ENCODE measurements around the gene FBN3. TPM values are rescaled to one million over a fixed set of nuclear protein-coding genes. Genes with fewer than 3 reads are reported as not detected.
"Not testable (repeated sequence)": the region's sequence is repeated elsewhere in the genome, so short reads cannot be mapped to it uniquely, and the experiment has no call there.

Gene FBN3
- total and polyA plus RNA-seq, 2 experiments from 2014 or later: 5.6 to 15.1 TPM

DNA sequence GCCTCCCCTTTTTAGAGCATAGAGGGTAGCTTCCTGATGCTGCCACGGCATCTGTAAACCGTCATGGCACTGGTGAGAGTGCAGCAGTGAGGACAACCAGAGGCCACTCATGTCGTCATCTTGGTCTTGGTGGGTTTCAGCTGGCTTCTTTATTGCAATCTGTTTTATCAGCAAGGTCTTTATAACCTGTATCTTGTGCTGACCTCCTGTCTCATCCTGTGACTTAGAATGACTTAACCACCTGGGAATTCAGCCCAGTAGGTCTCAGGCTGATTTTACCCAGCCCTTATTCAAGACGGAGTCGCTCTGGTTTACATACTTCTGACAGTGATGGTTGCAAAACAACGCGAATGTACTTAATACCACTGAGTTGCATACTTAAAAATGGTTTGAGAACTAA lies 14.4 kb upstream of the FBN3 start:
- no peaks in the 10 kb centered on the region for H3K4me1 ChIP-seq (ENCODE audit: low read depth)
- H3K27ac ChIP-seq: no peak overlapping the region
- H3K4me3 ChIP-seq: no peak overlapping the region
- no peaks in the 10 kb centered on the region for H3K27me3 ChIP-seq
- no peaks in the 10 kb centered on the region for H3K36me3 ChIP-seq
- TF ChIP-seq, protein P1, sequence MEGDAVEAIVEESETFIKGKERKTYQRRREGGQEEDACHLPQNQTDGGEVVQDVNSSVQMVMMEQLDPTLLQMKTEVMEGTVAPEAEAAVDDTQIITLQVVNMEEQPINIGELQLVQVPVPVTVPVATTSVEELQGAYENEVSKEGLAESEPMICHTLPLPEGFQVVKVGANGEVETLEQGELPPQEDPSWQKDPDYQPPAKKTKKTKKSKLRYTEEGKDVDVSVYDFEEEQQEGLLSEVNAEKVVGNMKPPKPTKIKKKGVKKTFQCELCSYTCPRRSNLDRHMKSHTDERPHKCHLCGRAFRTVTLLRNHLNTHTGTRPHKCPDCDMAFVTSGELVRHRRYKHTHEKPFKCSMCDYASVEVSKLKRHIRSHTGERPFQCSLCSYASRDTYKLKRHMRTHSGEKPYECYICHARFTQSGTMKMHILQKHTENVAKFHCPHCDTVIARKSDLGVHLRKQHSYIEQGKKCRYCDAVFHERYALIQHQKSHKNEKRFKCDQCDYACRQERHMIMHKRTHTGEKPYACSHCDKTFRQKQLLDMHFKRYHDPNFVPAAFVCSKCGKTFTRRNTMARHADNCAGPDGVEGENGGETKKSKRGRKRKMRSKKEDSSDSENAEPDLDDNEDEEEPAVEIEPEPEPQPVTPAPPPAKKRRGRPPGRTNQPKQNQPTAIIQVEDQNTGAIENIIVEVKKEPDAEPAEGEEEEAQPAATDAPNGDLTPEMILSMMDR (IDR thresholded peaks at IDR 0.05; ENCODE audit: low read depth, low read length): no peak
- H3K9me3 ChIP-seq (ENCODE audit: low read depth): no peaks in the 10 kb centered on the region
- peak in 1 of 2 donors; percentile 56 for DNase-seq (ENCODE audit: low read depth in 1 of 2, low spot score in 1 of 2)

DNA sequence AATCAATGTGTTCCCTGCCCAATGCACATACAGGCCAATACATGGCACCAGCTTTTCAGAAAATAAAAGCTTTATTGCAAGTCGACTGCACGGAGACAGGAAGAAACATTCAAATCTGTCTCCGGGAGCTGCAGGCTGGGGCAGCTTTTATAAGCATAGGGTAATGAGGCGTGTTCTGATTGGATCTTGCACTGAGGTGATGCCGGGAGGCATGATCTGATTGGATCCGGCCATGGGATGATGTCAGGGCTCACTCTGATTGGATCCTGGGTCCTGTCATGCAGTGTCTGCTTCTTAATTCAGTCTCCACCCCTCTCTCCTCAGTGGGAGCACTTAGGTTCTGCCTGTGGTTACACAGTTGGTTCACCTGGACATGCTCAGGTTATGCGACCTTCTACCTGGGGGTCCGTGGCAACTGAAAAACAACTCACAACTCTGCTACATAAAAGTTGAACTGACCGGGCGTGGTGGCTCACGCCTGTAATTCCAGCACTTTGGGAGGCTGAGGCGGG lies 11.8 kb upstream of the FBN3 start:
- peak; percentile 13 to 34 for DNase-seq (ENCODE audit: low read depth in 1 of 2, low spot score in 1 of 2)

DNA sequence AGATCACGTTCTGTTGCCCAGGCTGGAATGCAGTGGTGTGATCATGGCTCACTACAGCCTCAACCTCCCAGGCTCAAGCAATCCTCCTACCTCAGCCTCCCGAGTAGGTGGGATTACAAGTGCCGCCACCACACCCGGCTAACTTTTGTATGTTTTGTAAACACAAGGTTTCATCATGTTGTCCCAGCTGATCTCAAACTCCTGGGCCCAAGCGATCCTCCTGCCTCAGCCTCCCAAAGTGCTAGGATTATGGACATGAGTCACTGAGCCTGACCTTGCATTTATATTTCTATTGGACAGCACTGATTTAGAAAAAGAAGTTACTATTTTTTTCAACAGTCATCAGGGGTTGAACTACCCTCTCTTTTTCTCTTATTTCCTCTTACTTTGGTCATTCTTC lies 9.9 kb upstream of the FBN3 start:
- not testable (repeated sequence) for DNase-seq (ENCODE audit: low read depth in 1 of 2, low spot score in 1 of 2); H3K9me3 ChIP-seq (ENCODE audit: low read depth); H3K27me3 ChIP-seq; H3K36me3 ChIP-seq; H3K4me3 ChIP-seq; H3K4me1 ChIP-seq (ENCODE audit: low read depth); H3K27ac ChIP-seq

More for the DNA sequence above, 11.8 kb upstream of the FBN3 start:
- no peaks in the 10 kb centered on the region for H3K9me3 ChIP-seq (ENCODE audit: low read depth)
- TF ChIP-seq, protein P1 (IDR thresholded peaks at IDR 0.05; ENCODE audit: low read depth, low read length): no peak
- peak overlapping the region; percentile 69 for H3K27ac ChIP-seq
- no peaks in the 10 kb centered on the region for H3K4me1 ChIP-seq (ENCODE audit: low read depth)
- H3K4me3 ChIP-seq: no peak overlapping the region
- H3K36me3 ChIP-seq: no peaks in the 10 kb centered on the region
- H3K27me3 ChIP-seq: no peaks in the 10 kb centered on the region

DNA sequence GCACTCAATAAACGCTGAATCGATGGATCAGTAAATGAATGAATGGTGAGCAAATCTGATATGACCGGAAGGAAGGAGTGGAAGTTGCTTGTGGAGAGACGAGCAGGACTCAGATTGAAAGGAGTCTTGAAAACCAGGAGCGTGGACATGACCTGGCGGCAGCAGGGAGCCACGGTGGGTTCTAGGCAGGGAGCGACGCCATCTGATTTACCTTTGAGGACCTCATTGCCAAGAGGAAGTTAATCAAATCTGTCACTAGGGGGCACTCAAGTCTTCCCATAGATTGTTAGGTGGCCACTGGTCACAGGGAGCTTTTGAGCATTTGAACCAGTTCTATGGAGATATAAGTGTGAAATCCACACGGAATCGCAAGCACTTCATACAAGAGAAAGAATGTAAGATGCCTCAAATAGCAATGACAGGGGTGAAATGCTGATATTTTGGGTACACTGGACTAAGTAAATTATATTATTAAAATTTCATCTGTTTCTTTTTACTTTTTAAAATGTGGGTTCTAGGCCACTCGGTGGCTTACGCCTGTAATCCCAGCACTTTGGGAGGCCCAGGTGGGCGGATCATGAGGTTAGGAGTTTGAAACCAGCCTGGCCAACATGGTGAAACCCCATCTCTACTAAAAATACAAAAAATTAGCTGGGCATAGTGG lies 9.2 kb upstream of the FBN3 start:
- H3K27ac ChIP-seq: no peak overlapping the region
- no peaks in the 10 kb centered on the region for H3K27me3 ChIP-seq
- H3K4me3 ChIP-seq: no peak overlapping the region
- H3K9me3 ChIP-seq (ENCODE audit: low read depth): no peaks in the 10 kb centered on the region
- TF ChIP-seq, protein P1 (IDR thresholded peaks at IDR 0.05; ENCODE audit: low read depth, low read length): peak; percentile 67
- no peaks in the 10 kb centered on the region for H3K36me3 ChIP-seq
- no peaks in the 10 kb centered on the region for H3K4me1 ChIP-seq (ENCODE audit: low read depth)
- DNase-seq (ENCODE audit: low read depth in 1 of 2, low spot score in 1 of 2): peak; percentile 89 to 92

DNA sequence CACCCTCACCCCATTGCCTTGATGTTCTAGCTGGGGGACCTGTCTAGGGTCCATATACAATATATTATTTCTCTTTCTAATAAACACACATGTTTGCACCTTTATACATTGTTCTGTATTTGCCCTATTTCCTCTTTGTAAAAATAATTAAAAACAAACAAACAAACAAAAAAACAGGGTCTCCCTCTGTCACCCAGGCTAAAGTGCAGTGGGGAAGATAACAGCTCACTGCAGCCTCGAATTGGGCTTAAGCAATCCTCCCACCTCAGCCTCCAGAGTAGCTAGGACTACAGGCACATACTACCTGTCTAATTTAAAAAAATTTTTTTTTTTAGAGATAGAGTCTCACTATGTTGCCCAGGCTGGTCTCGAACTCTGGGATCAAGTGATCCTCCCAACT lies 5.9 kb upstream of the FBN3 start:
- no peaks in the 10 kb centered on the region for H3K36me3 ChIP-seq
- no peak overlapping the region for H3K27ac ChIP-seq
- no peaks in the 10 kb centered on the region for H3K4me1 ChIP-seq (ENCODE audit: low read depth)
- TF ChIP-seq, protein P1 (IDR thresholded peaks at IDR 0.05; ENCODE audit: low read depth, low read length): no peak
- H3K4me3 ChIP-seq: no peak overlapping the region
- H3K27me3 ChIP-seq: no peaks in the 10 kb centered on the region
- DNase-seq (ENCODE audit: low read depth in 1 of 2, low spot score in 1 of 2): no peak
- H3K9me3 ChIP-seq (ENCODE audit: low read depth): no peaks in the 10 kb centered on the region

DNA sequence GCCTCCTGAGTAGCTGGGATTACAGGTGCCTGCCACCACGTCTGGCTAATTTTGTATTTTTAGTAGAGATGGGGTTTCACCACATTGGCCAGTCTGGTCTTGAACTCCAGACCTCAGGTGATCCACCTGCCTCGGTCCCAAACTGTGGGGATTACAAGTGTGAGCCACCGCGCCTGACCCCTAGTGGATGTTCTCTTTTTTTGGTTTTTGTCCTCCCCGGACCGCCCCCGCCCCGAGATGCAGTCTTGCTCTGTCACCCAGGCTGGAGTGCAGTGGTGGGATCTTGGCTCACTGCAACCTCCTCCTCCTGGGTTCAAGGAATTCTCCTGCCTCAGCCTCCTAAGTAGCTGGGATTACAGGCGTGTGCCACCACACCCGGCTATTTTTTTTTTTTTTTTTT lies 4.6 kb upstream of the FBN3 start:
- H3K27ac ChIP-seq; DNase-seq (ENCODE audit: low read depth in 1 of 2, low spot score in 1 of 2); H3K4me1 ChIP-seq (ENCODE audit: low read depth); H3K36me3 ChIP-seq; H3K27me3 ChIP-seq; H3K4me3 ChIP-seq; H3K9me3 ChIP-seq (ENCODE audit: low read depth): not testable (repeated sequence)
- TF ChIP-seq, protein P1 (IDR thresholded peaks at IDR 0.05; ENCODE audit: low read depth, low read length): peak; percentile 14

All from cardiac muscle cell (in vitro differentiated cells and primary cell).